Fibroblast of pulmonary artery (primary cell): Measurements from ENCODE around the gene PIK3R3.
"Not testable (repeated sequence)": the region's sequence is repeated elsewhere in the genome, so short reads cannot be mapped to it uniquely, and the experiment has no call there.

ENCODE experiments used
- DNase-seq: peaks from one replicate; pipeline ENCODE4 v3.0.0-alpha.2; 2010; ENCODE audit warnings: low read depth
- H3K4me3 ChIP-seq: replicated peaks from 2 replicates; pipeline ENCODE4 v1.5.1; 2011; ENCODE audit warnings: low read depth, mild to moderate bottlenecking, control low read depth, low read length, moderate library complexity
- TF ChIP-seq, protein P1 (sequence below): IDR thresholded peaks from 2 replicates; pipeline ENCODE4 v1.5.1; 2011; ENCODE audit warnings: mild to moderate bottlenecking, control low read depth, low read length, inconsistent platforms; ENCODE audit errors: missing control alignments

The PIK3R3 gene

DNA sequence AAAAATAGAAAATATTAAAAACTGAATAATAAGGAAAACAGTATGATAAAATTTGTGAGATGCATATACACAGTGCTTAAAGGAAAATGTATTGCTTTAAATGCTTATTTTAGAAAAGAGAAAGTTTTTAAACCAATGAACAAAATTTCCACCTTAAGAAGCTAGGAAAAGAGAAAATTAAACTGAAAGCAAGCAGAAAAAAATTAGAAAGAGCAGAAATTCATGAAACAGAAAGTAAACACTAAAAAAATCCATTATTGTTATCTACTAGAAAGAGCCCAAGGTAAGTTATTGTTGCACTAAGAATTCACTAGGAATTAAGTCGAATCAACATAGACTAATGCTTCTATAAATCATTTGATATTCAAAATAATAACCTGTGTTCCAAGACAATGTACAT, 67.7 kb downstream of the PIK3R3 start:
- TF ChIP-seq, protein P1, sequence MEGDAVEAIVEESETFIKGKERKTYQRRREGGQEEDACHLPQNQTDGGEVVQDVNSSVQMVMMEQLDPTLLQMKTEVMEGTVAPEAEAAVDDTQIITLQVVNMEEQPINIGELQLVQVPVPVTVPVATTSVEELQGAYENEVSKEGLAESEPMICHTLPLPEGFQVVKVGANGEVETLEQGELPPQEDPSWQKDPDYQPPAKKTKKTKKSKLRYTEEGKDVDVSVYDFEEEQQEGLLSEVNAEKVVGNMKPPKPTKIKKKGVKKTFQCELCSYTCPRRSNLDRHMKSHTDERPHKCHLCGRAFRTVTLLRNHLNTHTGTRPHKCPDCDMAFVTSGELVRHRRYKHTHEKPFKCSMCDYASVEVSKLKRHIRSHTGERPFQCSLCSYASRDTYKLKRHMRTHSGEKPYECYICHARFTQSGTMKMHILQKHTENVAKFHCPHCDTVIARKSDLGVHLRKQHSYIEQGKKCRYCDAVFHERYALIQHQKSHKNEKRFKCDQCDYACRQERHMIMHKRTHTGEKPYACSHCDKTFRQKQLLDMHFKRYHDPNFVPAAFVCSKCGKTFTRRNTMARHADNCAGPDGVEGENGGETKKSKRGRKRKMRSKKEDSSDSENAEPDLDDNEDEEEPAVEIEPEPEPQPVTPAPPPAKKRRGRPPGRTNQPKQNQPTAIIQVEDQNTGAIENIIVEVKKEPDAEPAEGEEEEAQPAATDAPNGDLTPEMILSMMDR: no peak
- DNase-seq: no peak
- H3K4me3 ChIP-seq: no peak overlapping the region

DNA sequence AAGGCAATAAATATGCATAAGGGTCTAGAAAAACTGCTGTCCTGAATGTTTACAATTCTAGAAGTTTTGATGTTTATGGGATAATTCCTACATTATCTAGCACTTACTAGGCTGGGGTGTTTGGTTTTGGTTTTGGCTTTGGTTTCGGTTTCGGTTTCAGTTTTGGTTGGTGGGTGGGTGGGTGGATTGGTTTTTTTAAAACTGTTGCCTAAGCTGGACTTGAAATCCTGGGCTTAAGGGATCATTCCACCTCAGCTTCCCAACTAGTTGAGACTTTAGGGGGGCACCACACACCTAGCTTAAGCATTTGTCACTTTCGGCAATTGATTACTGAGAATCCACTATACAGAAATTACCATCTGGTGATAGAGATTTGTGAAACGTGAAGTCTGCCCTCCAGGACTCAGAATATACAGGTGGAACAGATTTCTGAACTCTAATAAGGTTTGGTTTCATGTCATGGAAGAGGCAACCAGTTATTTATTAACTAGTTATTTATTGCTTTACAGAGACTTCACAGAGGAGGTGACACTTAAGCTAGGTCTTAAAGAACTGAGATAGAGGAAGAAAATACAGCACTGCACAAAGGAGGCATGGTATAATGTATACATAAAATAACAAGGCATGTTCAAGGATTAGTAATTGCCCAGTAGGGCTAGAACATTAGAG, 69.6 kb downstream of the PIK3R3 start:
- TF ChIP-seq, protein P1: no peak
- no peak for DNase-seq
- no peak overlapping the region for H3K4me3 ChIP-seq

DNA sequence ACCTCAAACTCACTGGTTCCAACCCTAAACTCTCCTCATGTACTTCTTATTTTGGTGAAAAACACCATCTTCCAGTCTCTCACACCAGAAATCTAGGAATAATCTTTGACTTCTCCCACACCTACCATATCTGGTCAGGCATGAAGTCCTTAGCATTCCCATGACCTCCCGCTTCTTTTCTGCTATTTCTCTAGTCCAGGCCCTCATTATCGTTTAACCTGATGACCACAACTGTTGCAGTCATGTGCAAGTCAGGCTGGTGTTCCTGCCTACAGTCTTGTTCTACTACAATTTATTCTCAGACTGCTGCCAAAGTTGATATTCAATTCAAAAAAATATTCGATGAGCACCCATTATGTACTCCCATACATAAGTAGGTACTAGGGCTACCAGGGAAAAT, 71.3 kb downstream of the PIK3R3 start:
- DNase-seq: no peak
- TF ChIP-seq, protein P1: no peak
- no peak overlapping the region for H3K4me3 ChIP-seq

DNA sequence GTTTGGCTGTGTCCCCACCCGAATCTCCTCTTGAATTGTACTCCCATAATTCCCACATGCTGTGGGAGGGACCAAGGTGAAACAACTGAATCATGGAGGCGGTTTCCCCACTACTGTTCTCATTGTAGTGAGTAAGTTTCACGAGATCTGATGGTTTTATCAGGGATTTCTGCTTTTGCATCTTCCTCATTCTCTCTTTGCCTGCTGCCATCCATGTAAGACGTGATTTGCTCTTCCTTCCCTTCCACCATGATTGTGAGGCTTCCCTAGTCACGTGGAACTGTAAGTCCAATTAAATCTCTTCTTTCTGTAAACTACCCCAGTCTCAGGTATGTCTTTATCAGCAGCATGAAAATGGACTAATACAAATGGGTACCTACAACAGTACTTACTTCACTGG, 73.5 kb downstream of the PIK3R3 start:
- no peak for DNase-seq
- H3K4me3 ChIP-seq: no peak overlapping the region
- TF ChIP-seq, protein P1: no peak

DNA sequence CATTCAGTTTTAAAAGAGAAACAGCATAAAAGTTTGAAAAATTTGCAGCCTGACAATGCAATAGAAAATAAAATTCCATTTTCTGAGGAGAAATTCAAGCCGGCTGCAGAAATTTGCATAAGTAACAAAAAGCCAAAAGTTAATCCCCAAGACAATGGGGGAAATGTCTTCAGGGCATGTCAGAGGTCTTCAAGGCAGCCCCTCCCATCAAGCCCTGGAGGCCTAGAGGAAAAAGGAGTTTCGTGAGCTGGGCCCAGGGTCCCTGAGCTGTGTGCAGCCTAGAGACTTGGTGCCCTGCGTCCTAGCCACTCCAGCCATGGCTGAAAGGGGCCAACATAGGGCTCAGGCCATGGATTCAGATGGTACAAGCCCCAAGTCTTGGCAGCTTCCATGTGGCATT, 74.6 kb downstream of the PIK3R3 start:
- TF ChIP-seq, protein P1: no peak
- no peak for DNase-seq
- H3K4me3 ChIP-seq: no peak overlapping the region

DNA sequence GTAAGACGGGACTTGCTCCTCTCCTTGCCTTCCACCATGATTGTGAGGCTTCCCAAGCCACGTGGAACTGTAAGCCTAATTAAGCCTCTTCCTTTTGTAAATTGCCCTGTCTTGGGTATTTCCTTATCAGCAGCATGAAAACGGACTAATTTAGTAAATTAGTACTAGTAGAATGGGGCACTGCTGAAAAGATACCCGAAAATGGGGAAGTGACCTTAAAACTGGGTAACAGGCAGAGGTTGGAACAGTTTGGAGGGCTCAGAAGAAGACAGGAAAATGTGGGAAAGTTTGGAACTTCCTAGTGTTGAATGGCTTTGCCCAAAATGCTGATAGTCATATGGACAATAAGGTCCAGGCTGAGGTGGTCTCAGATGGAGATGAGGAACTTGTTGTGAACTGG, 75.2 kb downstream of the PIK3R3 start:
- not testable (repeated sequence) for DNase-seq, H3K4me3 ChIP-seq

DNA sequence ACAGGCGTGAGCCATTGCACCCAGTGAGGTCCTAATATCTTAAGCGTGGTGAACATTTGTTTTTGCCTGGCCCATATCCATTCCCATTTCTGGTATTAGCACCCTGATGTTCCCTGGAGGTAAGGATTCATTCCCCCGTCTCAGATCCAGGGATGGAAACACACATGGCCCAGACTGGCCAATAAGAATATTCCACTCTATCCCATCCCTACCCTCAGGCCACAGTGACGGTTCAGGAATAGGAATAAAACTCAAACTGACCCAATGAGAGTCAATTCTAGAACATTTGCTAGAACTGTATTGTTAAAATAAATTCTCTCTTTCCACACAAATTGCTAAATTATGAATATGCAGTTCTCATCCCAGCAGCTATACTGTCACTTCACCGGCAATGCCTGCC, 76.1 kb downstream of the PIK3R3 start:
- H3K4me3 ChIP-seq: no peak overlapping the region
- DNase-seq: no peak
- TF ChIP-seq, protein P1: no peak

DNA sequence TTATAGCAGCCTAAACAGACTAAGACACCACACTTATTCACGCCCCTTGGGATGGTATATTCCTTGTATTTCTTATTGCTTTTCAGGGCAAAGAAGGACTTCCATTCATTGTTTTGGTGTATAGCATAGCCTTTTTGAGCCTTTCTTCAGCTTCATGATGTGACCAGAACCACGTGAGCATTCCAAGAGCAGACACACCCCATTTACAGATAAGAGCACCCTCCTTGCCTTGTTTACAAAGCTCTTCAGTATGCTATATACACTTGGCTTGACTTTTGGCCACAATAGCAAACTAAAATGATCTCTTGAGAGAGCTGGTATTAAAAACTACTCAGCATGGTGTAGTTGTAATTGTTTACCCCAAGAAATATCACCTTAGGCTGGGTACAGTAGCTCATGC, 78.7 kb downstream of the PIK3R3 start:
- no peak for DNase-seq
- TF ChIP-seq, protein P1: no peak
- no peak overlapping the region for H3K4me3 ChIP-seq
